NT2/D1 (cell line): Measurements from ENCODE around the gene PRKD2.

Experiments
- SUZ12 ChIP-seq: IDR thresholded peaks from 2 replicates; pipeline ENCODE4 v1.6.1; 2011; ENCODE audit not compliant: insufficient read length, insufficient read depth; ENCODE audit errors: extremely low read depth
- YY1 ChIP-seq: IDR thresholded peaks from 2 replicates; pipeline ENCODE4 v1.6.1; 2011; ENCODE audit not compliant: insufficient read length, insufficient read depth
- ZNF274 ChIP-seq: IDR thresholded peaks from 2 replicates; pipeline ENCODE4 v1.6.1; 2011; ENCODE audit warnings: mild to moderate bottlenecking, low read depth, low read length

GRCh38 chr19:46739290-46739771 is 22.4 kb upstream of the PRKD2 start:
- TF ChIP-seq ZNF274 (no peak), YY1 (no peak), SUZ12 (no peak)
